Measurements from ENCODE around the gene SEC61A2.

- TF ChIP-seq CTCF (IDR thresholded peaks at IDR 0.05; ENCODE audit: insufficient read depth, low read depth, low read length): no peak
- no peak for TF ChIP-seq EZH2 (IDR thresholded peaks at IDR 0.05; ENCODE audit: insufficient read depth, low read length)
Measured at GRCh38 chr10:12165999-12166775, 36.7 kb downstream of the SEC61A2 start.
